HUES64 (cell line): ENCODE results near the gene PARD3.

Experiments used
- H3K27ac ChIP-seq: 2 replicates; pipeline ENCODE4 v1.7.0; 2013; ENCODE audit warnings: low read depth, low read length, inconsistent platforms
- H3K27me3 ChIP-seq: 2 replicates; pipeline ENCODE4 v1.6.1; 2013; ENCODE audit warnings: mild to moderate bottlenecking, low read length; ENCODE audit not compliant: insufficient read depth
- H3K36me3 ChIP-seq: 2 replicates; pipeline ENCODE4 v1.6.1; 2013; ENCODE audit warnings: mild to moderate bottlenecking, low read length; ENCODE audit not compliant: insufficient read depth
- H3K4me1 ChIP-seq: 2 replicates; pipeline ENCODE4 v1.6.1; 2013; ENCODE audit warnings: mild to moderate bottlenecking, low read length, moderate library complexity; ENCODE audit not compliant: insufficient read depth
- H3K4me3 ChIP-seq: 2 replicates; pipeline ENCODE4 v1.5.1; 2013; ENCODE audit warnings: mild to moderate bottlenecking, low read length, moderate library complexity
- H3K9ac ChIP-seq: 2 replicates; pipeline ENCODE4 v1.6.1; 2013; ENCODE audit warnings: mild to moderate bottlenecking, low read depth, low read length
- H3K9me3 ChIP-seq: 2 replicates; pipeline ENCODE4 v1.6.1; 2013; ENCODE audit warnings: low read depth, low read length; ENCODE audit not compliant: insufficient read depth
- WGBS: fragments of 150-250, 120-280 bp; methylation state at CpG from one replicate; pipeline ENCODE4 v1.1.7; 2013; ENCODE audit warnings: missing lambda C conversion rate; 5-methylcytosine and 5-hydroxymethylcytosine counted together

The PARD3 gene

DNA sequence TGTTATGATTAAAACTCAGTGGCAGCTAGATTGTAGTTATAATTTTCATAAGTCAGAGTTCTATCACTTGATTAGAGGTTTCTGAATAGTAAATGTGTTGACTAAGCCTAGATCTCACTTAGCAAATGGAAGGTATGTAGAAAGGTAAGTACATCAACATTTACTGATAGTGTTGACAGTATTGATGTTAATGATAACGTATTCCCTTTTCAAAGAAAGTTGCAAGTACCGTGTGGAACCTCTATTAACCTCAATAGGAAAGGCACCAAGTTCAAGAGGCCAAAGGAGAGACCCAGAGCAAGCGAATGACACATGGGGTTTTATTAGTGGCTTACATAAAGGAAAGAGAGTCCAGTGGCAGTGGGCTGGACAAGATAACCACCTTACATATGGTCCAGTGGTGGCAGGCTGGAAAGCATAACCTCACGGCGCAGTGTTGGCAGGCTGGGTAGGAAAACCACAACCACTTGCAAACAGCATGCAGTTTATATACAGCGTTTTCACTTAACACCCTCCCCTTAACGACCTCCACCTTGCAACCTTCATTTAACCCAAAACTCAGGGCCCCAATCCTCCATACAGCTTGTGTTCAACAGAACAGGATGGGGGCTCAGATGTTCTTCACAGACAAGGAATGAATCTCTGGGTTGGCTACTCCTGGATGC, 611.0 kb downstream of the PARD3 start:
- Histone ChIP-seq H3K9ac (no peak overlapping the region), H3K4me3 (no peak overlapping the region), H3K27me3 (no peaks in the 10 kb centered on the region), H3K27ac (no peak overlapping the region), H3K36me3 (no peaks in the 10 kb centered on the region), H3K9me3 (no peaks in the 10 kb centered on the region), H3K4me1 (peaks cover 18% of the 10 kb centered on the region)
- 94% methylated on average over 7 of the region's 7 CpGs for WGBS

DNA sequence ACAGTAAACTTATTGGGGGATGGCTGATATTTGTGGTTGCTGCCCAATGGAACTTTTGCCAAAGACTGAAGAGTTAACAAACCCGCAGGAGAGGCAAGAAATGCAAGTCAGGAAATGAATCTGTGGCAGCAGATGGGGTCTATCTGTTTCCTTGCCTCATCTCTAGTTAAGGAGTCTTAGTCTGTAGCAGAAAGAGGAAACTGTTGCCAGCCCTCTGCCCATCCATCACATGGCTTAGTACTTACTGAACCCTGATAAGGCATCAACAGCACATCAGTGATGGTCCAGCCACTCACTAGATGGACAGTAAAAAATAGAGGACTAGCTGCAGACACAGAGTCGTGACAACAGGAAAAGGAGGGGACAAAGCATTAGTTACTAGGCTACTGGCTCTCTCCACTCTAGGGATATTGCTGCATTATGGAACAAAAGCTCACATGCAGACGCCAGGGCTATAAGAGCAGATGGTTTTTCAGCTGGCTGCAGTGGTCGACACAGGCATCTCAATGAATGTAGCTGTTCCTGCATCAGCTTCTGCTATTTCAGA, 614.7 kb downstream of the PARD3 start:
- H3K4me3 ChIP-seq = no peak overlapping the region
- H3K27me3 ChIP-seq = no peaks in the 10 kb centered on the region
- no peaks in the 10 kb centered on the region for H3K36me3 ChIP-seq
- H3K9me3 ChIP-seq = no peaks in the 10 kb centered on the region
- H3K4me1 ChIP-seq = peaks cover 6% of the 10 kb centered on the region; the same call in 1 of the 2 replicates
- 61% methylated on average over 4 of the region's 4 CpGs for WGBS
- H3K9ac ChIP-seq = no peak overlapping the region
- H3K27ac ChIP-seq = no peak overlapping the region

DNA sequence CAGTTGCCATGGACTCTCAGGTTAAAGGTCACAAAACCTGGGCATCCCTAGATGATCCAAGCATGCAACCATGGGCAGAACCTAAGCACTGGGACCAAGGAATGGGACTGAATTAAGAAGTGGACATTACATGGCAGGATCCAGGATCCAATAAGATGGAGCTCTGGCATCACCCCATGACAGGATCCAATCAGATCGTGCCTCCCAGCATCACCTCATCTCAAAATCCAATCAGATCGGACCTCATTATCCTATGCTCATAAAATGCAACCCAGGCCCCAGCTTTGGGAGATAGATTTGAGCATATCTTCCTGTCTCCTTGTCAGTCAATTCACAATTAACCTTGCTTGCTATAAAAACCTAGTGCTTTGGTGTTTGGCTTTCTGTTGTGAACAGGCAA, 616.1 kb downstream of the PARD3 start:
- H3K27ac ChIP-seq = no peak overlapping the region
- 99% methylated on average over 2 of the region's 2 CpGs for WGBS
- no peaks in the 10 kb centered on the region for H3K9me3 ChIP-seq
- H3K4me1 ChIP-seq = peaks cover 8% of the 10 kb centered on the region
- no peaks in the 10 kb centered on the region for H3K27me3 ChIP-seq
- no peaks in the 10 kb centered on the region for H3K36me3 ChIP-seq
- H3K9ac ChIP-seq = no peak overlapping the region
- no peak overlapping the region for H3K4me3 ChIP-seq

DNA sequence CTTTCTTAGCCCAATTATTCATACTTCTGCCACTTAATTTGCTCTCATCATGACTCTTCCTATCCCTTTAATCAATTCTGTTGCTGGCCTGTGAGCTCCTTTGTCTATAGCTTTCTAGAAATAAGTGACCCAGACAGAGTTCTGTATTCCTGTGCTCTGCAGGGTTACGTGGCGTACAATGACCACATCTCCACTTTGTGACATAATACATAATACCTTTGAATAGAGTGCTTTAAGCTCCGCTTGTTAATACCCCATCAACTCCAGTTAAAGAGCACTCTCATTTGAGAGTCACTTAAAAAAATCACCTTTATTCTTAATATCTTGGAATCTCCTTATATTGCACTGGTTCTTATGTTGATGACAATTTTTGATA, 619.0 kb downstream of the PARD3 start:
- H3K9ac ChIP-seq = no peak overlapping the region
- H3K27me3 ChIP-seq = no peaks in the 10 kb centered on the region
- WGBS = 94% methylated on average over 3 of the region's 3 CpGs
- H3K27ac ChIP-seq = no peak overlapping the region
- no peaks in the 10 kb centered on the region for H3K36me3 ChIP-seq
- H3K4me1 ChIP-seq = peaks cover 23% of the 10 kb centered on the region
- no peak overlapping the region for H3K4me3 ChIP-seq
- H3K9me3 ChIP-seq = no peaks in the 10 kb centered on the region

DNA sequence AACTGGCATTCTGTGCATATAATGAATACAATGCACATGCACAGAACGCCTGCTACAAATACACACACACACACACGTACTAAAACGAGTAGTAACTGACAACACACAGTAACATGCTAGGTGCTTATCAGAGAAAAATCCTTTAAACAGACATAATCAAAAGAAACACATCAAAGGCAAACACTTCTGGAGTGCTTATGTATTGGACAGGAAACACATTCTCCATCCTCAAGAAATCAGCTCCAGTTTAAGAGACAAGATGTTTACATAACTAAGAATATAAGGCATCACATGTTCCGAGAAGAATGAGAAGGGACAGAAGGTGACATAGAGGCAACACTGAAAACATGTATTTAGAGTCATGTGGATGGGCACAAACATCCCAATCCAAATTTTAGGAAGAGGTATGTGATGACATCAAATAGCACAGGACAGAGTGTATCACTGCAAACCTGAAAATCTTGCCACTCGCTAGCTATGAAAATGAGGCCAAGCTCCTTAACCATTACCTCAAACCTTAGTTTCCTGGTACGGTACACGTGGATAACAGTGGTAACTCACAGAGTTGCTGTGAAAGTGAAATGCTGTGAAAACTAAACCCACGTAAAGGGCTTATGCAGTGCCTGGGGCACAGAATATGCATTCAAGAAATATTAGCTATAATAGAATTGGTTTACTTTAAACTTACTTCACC, 619.6 kb downstream of the PARD3 start:
- 94% methylated on average over 8 of the region's 8 CpGs for WGBS
- no peak overlapping the region for H3K4me3 ChIP-seq
- no peaks in the 10 kb centered on the region for H3K36me3 ChIP-seq
- no peak overlapping the region for H3K9ac ChIP-seq
- peaks cover 27% of the 10 kb centered on the region for H3K4me1 ChIP-seq
- H3K27me3 ChIP-seq = no peaks in the 10 kb centered on the region
- H3K27ac ChIP-seq = no peak overlapping the region
- H3K9me3 ChIP-seq = no peaks in the 10 kb centered on the region

DNA sequence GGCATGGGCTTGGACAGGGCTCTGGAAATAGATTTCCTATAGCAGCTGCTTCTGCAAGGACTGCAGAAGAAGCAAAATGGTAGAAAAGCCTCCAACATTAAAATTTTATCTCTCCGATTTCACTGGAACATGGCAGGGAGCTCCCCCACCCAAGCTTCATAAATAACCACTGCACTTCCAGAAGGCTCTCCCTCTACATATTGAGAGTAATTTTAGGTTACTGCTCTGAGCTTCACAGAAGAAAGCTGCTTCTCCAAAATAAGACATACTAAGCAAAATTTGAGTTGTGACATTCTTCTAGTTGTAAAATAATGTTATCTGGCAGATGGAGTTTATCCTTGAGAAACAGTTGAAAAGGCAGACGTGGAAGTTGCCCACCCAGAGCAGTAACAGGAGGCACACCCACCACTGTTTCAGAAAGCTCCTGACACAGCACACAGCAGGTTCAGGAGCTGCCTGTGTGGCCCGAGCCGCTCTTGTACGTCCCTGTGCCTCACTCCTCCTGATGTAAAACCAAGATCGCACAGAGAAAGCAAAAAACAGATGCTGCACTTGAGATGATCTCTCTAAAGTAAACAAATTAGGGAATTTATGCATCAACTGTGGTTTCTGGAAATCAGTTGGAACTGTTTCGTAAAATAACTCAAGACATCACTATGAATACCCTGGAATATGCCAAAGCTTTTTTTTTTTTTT, 621.0 kb downstream of the PARD3 start:
- H3K27ac ChIP-seq = no peak overlapping the region
- no peaks in the 10 kb centered on the region for H3K27me3 ChIP-seq
- 81% methylated on average over 7 of the region's 7 CpGs for WGBS
- no peak overlapping the region for H3K9ac ChIP-seq
- peaks cover 27% of the 10 kb centered on the region for H3K4me1 ChIP-seq
- no peak overlapping the region for H3K4me3 ChIP-seq
- no peaks in the 10 kb centered on the region for H3K36me3 ChIP-seq
- H3K9me3 ChIP-seq = no peaks in the 10 kb centered on the region

DNA sequence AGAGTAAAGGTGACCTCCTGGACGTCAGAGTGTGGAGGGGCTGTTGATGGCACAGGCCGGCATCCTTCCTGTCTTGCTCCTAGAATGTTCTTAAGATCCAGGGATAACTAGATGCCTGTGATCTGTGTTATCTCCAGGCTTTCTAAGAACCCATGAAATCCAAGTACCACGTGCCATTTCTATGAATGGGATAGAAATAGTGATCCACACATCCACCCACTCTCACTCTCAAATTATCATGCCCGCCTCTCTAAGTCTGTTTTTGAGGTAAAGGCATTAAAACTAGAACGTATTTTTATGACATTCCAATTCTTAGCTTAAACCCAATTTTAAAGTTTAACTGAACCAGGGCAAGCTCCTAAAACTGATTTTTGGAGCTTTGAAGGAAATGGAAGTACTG, 622.5 kb downstream of the PARD3 start:
- Histone ChIP-seq H3K9me3 (no peaks in the 10 kb centered on the region), H3K9ac (no peak overlapping the region), H3K4me1 (peaks cover 35% of the 10 kb centered on the region), H3K4me3 (no peak overlapping the region), H3K36me3 (no peaks in the 10 kb centered on the region), H3K27me3 (no peaks in the 10 kb centered on the region), H3K27ac (no peak overlapping the region)
- WGBS = 89% methylated on average over 3 of the region's 5 CpGs

DNA sequence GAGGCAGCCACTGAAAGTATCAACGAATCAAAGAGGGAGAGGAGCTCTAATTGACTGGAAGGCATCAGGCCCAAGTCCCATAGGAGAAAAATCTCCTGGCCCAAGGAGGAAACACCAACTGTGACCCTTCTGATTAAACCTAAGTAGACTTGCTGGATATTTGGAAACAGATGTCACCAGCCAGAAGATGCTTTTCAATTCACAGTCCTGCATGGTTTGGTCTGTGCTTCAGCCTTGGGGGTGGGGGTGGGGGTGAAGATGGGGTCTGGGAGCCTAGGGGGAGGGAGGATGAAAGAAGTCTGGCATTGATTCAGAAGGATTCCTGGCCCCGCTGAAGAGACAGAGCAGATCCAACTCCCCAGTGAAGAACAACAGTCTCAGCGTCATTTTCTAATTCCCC, 623.7 kb downstream of the PARD3 start:
- Histone ChIP-seq H3K9ac (no peak overlapping the region), H3K9me3 (no peaks in the 10 kb centered on the region), H3K4me3 (no peak overlapping the region), H3K27me3 (no peaks in the 10 kb centered on the region), H3K4me1 (peaks cover 47% of the 10 kb centered on the region), H3K36me3 (no peaks in the 10 kb centered on the region), H3K27ac (no peak overlapping the region)
- 88% methylated on average over 3 of the region's 3 CpGs for WGBS

DNA sequence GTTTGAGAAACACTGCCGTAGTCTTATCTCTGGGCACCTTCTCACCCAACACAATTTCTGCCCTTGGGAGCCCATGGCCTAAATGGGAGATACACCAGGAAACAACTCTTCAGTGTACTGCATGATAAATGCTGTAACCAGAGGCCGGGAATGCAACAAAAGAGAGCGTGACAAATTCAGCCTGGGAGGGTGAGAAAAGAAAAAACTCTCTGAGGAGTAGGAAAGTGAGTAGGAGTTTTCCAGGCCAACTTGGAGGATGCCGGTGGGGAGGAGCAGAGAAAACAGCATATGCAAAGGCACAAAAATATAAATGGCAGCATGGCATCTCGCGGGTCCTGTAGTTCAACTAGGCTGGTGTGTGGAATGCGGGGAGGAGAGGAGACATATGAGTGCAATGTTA, 624.5 kb downstream of the PARD3 start:
- no peaks in the 10 kb centered on the region for H3K9me3 ChIP-seq
- 75% methylated on average over 7 of the region's 7 CpGs for WGBS
- no peaks in the 10 kb centered on the region for H3K36me3 ChIP-seq
- H3K4me1 ChIP-seq = peaks cover 56% of the 10 kb centered on the region
- no peak overlapping the region for H3K9ac ChIP-seq
- no peak overlapping the region for H3K27ac ChIP-seq
- H3K4me3 ChIP-seq = no peak overlapping the region
- no peaks in the 10 kb centered on the region for H3K27me3 ChIP-seq

DNA sequence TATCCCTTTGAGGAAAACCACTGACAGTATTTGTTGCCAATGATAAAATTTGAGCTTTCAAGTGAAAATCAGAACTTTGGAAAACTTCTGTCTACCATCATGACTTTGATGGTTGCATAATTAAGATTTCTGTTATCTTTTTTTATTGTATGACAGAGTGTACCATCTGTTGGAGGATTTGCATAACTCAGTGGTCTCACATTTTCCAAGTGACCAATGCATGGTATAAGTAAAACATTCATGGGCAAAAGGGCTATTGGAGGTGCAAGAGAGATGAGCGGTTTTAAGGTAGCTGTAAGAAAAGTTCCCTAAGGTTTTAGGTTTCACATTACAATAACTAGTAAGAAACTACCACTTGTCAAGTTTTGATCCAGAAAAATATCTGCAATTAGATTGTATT, 625.3 kb downstream of the PARD3 start:
- WGBS = no CpG with 5 or more reads among the region's 1 CpG
- Histone ChIP-seq H3K9me3 (no peaks in the 10 kb centered on the region), H3K4me3 (no peak overlapping the region), H3K36me3 (no peaks in the 10 kb centered on the region), H3K9ac (no peak overlapping the region), H3K27me3 (no peaks in the 10 kb centered on the region), H3K4me1 (peaks cover 63% of the 10 kb centered on the region), H3K27ac (no peak overlapping the region)

DNA sequence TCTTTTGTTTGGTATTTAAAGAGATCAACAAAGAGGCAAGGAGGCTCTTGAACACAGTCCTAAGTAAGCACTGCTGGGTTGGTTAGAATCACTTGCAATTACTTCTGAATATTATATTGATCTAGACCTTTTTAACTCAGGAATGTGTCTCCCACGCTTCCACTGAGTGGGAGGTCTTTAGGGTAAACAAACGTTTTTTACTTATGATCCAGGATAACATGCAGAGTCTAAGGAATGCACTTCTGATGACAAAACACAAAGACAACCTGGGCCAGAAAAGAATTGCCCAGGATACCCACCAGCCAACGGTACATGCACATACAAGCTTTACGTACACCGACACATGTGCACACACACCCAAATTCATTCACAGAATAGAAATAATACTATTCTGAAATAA, 626.9 kb downstream of the PARD3 start:
- H3K27me3 ChIP-seq = no peaks in the 10 kb centered on the region
- no peak overlapping the region; the same call in 1 of the 2 replicates for H3K27ac ChIP-seq
- H3K36me3 ChIP-seq = no peaks in the 10 kb centered on the region
- no peak overlapping the region for H3K9ac ChIP-seq
- peaks cover 69% of the 10 kb centered on the region for H3K4me1 ChIP-seq
- WGBS = 87% methylated on average over 5 of the region's 5 CpGs
- no peak overlapping the region for H3K4me3 ChIP-seq
- no peaks in the 10 kb centered on the region for H3K9me3 ChIP-seq
